Cardiac septum (tissue), 1 donor: ENCODE results near the gene STK32B. TPM values are rescaled to one million over a fixed set of nuclear protein-coding genes. Genes with fewer than 3 reads are reported as not detected.

Experiments used
- DNase-seq: peaks from one replicate; pipeline ENCODE4 v3.0.0-alpha.2; 2020; ENCODE audit warnings: low spot score
- intact Hi-C: fragments of 100-400 bp; cut with DNase I; formaldehyde crosslinking; loops from one replicate; pipeline ENCODE4 v1.14.0; 2022
- total RNA-seq: library from RNA; stranded (reverse); fragmentation: NEBNext Ultra II Directional; extraction: Animal tissue kit (Norgen Biotek cat#: 25700); gene quantifications from one replicate; pipeline ENCODE4 v1.2.1, GENCODE V29; 2021
- donor health status: DM: no; HTN: no; CAD: no.

The STK32B gene
- total RNA-seq, 1 donor from 2014 or later: 0.22 TPM

DNA sequence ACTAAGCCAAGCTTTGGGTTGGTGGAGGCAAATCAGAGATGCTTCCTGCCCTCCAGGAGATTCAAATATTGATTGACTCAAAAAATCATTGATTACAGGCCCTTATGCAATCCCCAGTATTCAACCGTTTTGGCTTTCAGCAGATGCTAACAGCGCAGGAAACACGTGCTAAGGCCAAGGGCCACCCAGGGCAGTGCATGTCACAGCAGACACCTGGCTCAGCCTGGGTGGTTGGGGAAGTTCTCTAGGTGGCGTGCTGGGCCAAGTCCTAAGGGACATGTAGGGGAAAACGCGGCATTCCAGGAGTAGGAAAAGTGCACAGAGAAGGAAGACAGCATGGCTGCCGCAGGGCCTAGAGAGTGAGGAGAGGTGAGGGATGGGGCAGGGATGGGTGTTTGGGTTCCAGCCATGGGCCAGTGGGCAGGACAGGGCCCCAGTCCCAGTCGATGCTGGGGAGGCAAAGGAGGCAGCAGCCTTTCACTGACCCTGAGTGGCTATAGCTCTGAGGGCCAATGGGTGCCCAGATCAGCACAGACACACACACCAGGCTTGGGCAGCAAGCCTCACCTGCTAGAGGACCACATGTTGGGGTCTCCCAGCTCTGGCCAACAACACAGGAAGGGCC lies 418.0 kb downstream of the STK32B start:
- peak; percentile 71 for DNase-seq
- intact Hi-C loops: loop anchor here (10.0 kb wide), 1 partner anchor 474 kb away; no protein-coding TSS in a partner anchor

DNA sequence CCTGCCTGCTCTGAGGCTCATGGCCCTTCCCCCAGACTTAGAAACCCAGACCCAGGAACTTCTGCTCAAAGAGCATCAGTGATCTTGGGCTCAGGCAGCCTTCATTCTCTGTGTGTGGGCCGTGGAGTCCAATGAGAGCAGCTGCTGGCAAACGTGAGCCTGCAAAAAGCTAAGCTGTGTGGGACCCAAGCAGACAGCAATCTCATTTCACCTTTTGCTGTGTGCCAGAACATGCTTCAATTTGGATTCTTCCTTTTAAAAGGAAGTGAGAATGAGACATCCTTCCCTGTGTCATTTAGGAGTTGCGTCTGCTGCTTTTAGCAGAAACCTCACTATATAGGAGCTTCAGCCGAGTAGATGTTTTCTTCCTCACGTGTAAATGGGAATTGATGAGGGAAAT lies 418.6 kb downstream of the STK32B start:
- no peak for DNase-seq
- intact Hi-C loops: loop anchor here (10.0 kb wide), 1 partner anchor 475 kb away; no protein-coding TSS in a partner anchor

DNA sequence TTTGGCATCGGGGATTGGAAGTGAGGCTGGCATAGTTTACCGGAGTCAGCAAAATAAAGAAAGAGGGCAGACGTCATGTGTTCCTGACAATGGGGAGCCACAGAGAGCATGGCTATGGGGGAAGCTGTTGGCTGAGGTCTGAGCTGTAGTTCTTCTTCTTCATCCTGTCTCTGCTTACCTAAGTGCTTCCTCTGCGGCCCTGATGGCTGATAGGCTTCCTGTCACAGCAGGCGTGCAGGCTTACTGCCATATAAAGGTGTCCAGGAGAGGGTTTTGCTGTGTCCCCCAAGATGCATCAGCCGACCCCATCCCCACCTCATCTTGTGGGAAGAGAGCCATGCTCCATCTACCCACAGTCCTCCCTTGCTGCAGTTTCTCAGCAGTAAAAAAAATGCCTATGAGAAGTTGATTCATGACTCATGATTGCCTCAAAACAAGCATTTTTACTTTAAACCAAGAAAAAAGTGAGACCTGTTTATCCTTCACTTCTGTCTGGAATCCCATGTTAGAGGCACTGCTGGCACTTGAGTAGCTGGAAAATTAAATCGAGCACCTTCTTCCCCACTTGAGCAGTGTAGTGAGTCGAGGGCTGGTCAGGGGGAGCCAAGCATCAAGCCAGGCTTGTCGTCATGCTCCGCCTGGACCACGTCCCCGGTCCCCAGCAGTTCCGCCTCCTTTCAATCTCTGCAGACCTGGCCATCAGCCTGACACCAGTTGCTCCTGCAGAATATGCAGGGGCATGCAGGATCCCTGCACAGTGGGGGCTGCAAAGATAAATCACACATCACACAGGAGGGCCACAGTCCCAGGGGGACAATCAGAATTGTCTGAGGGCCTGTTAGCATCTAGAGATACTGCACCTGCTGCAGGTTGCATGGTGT lies 419.3 kb downstream of the STK32B start:
- intact Hi-C loops: no loop called here
- DNase-seq: no peak

- intact Hi-C loops: no loop called here
- DNase-seq: no peak
Measured at GRCh38 chr4:5471206-5471605, 419.9 kb downstream of the STK32B start.

GRCh38 chr4:5471691-5472090 lies 420.4 kb downstream of the STK32B start:
- no peak for DNase-seq
- intact Hi-C loops: no loop called here

DNA sequence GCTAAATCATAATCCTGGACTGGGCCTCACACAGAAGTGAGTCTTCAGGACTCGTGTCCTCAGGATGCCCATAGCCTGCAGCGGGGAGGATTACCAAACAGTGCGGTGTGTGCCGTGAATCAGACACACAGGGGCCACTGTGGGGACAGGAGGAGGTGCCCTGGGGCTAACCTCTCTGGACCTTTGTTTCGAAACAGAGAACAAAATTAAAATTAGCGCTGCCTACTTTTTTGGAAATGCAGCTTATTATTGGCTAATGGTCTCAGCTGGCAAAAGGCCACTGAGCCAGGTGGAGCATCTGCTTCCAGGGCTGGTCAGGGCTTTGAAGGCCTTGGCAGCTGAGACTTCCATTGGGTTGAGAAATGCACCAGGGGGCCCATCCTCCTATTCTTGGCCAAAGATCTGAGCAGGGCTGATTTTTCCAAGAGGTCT lies 420.9 kb downstream of the STK32B start:
- intact Hi-C loops: no loop called here
- no peak for DNase-seq

GRCh38 chr4:5473125-5473524 lies 421.8 kb downstream of the STK32B start:
- intact Hi-C loops: no loop called here
- no peak for DNase-seq

DNA sequence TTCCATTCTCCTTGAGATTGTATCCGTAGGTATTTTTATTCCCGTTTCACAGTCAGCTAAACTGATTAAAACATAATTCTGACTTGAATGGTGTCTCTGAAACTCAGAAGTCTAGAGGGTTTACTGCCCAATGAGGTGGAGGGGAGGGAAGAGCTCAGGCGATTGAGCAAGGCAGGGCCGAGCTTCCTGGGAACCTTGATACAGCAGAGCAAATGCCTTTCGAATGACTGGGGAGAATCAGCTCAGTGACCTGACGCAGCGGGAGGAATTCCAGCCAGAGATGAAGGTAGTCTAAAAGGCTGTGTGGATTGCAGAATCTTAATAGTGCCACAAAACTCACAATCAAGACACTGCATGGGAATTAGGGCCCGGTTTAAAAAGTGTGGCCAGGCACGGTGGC lies 423.5 kb downstream of the STK32B start:
- no peak for DNase-seq
- intact Hi-C loops: no loop called here

GRCh38 chr4:5477613-5478012 lies 426.3 kb downstream of the STK32B start:
- DNase-seq: no peak
- intact Hi-C loops: no loop called here

DNA sequence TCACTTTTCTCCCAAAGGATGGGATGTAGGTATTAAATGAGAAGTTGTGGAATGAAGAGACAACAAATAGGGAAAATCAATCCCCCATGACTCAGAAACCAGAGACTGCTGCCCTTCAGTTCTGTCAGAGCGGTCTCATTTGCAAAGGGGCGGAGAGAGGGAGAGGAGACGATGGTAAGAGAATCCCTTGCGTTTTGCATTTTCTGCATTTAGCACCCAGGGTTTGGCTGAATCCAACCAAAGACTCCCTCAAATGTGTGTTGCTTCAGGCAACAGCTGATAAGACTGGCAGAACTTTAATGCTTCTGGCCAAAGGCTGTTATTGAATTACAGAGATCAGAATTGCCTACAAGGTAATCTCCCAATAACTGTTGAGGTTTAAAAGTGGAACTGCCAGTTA lies 426.9 kb downstream of the STK32B start:
- intact Hi-C loops: no loop called here
- DNase-seq: no peak

GRCh38 chr4:5478697-5479096 lies 427.4 kb downstream of the STK32B start:
- intact Hi-C loops: no loop called here
- DNase-seq: no peak

- intact Hi-C loops: no loop called here
- no peak for DNase-seq
Measured at GRCh38 chr4:5479518-5480060, 428.3 kb downstream of the STK32B start.

- no peak for DNase-seq
- intact Hi-C loops: no loop called here
Measured at GRCh38 chr4:5488413-5488812, 437.1 kb downstream of the STK32B start.

DNA sequence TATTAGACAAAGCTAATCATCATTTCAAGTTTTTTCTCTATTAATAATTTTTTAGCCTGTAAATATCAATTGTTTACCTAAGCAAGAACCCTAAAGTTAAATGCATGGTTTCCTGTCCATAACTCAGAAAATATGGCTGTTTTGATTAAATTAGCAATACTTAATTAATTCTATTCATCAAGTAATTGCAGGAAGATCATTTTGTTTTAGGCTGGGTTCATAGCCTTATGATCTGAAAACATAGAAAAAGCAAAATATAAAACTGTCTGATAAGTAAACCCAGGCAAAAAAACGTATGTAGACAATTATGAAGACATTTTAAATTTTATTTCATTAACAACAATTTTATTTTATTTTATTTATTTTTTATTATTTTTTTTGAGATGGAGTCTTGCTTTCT lies 438.0 kb downstream of the STK32B start:
- DNase-seq: no peak
- intact Hi-C loops: no loop called here

GRCh38 chr4:5497489-5497888 lies 446.2 kb downstream of the STK32B start:
- DNase-seq: no peak
- intact Hi-C loops: no loop called here

GRCh38 chr4:5500165-5500564 lies 448.9 kb downstream of the STK32B start:
- intact Hi-C loops: no loop called here
- no peak for DNase-seq

GRCh38 chr4:5503336-5503936 lies 452.2 kb downstream of the STK32B start:
- no peak for DNase-seq
- intact Hi-C loops: no loop called here

- DNase-seq: no peak
- intact Hi-C loops: no loop called here
Measured at GRCh38 chr4:5504486-5504885, 453.2 kb downstream of the STK32B start.

GRCh38 chr4:5510504-5510903 lies 459.2 kb downstream of the STK32B start:
- intact Hi-C loops: no loop called here
- DNase-seq: no peak

DNA sequence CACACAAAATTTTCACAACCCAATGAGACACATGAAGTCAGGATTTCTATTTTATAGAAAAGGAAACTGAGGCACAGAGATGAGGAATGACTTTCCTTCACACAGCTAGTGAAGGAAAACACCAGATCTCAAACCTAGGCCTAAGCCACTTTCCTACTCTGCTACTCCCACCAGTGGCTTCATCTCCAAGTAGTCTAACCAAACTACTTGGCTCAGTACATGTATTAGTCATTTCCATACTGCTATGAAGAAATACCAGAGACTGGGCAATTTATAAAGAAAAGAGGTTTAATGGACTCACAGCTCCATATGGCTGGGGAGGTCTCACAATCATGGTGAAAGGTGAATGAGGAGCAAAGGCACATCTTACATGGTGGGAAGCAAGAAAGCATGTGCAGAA lies 460.5 kb downstream of the STK32B start:
- intact Hi-C loops: no loop called here

More for the DNA sequence above, 460.5 kb downstream of the STK32B start:
- no peak for DNase-seq
